Measurements from ENCODE around the gene DPH5. TPM values are rescaled to one million over a fixed set of nuclear protein-coding genes. Genes with fewer than 3 reads are reported as not detected.
"Not testable (repeated sequence)": the region's sequence is repeated elsewhere in the genome, so short reads cannot be mapped to it uniquely, and the experiment has no call there.

Gene DPH5, protein sequence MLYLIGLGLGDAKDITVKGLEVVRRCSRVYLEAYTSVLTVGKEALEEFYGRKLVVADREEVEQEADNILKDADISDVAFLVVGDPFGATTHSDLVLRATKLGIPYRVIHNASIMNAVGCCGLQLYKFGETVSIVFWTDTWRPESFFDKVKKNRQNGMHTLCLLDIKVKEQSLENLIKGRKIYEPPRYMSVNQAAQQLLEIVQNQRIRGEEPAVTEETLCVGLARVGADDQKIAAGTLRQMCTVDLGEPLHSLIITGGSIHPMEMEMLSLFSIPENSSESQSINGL
- total RNA-seq = 10 to 100 TPM; 18.4 to 42.8 TPM

DNA sequence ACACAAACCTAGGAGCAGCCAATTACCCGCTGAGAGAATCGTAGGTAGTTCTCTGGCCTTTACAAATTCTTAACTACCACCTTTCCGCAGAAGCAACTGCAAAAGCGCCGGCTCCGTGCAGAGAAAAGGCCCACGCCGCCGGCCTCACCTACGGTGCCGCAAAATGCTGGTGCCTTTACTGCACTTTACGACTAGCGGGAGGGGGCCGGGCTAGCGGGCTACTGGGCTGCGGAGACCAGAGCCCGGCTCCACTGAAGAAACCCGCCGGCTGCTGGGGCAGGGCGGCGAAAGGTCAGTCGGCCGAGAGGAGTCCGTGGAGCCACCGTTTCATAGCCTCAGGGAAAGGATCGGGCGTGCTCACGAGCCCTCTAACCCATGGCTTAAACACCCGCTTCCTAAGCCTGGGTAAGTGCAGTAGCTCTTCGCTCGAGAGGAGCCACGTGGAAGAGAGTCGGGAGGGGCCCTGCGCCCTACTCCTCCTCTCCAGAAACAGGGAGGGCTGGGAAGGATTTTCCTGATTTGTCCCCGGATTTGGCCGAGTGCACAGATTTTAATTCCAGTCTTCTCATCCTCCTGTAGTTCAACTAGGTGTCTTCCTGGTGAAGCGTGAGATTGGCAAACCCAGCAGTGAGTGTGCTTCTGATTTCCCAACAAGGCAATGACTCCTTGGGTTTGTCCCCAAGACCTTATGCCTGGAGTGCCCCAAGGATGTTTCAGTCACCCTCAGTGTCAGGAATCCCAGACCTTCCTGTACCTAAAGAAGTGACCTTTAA is at the start of gene DPH5:
Gene DPH5, minus strand, starts transcription at position 128 of the 773 bp plus-strand sequence. CDS start 341 bp downstream, outside the sequence.
- Mint-ChIP-seq H3K27me3 (no peaks in the 10 kb centered on the region), H3K4me3 (peak within 1 kb of the TSS; percentile 92), H3K27ac (peak within 1 kb of the TSS; percentile 91), H3K4me1 (peaks cover 30% of the 10 kb centered on the region), H3K36me3 (ENCODE audit: low read depth) (peaks cover 65% of the 10 kb centered on the region), H3K9me3 (no peaks in the 10 kb centered on the region)
- peak; percentile 92 for ATAC-seq (replicated peaks)

DNA sequence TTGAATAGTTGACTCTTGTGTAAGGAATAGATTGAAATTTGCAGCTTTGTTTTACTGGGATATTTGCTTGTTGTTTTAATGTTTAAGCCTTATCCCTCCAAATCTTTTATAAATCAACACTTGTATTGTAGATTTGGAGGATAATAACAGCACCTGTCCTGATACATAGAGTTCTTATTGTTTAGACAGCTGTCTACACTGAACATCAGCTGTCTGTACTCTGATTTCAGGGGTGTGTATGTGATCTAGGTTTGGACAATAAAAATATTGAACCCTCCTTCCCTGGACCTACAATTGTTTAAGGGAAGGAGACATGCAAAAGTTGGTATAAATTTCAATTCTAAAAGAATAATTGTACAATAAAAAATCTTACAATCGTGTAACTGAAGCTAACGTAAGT is 48.3 kb upstream of the DPH5 start:
- H3K4me3 Mint-ChIP-seq = no peak overlapping the region
- H3K36me3 Mint-ChIP-seq (ENCODE audit: low read depth) = peaks cover 5% of the 10 kb centered on the region
- ATAC-seq (replicated peaks) = no peak
- no peaks in the 10 kb centered on the region for H3K9me3 Mint-ChIP-seq
- no peak overlapping the region for H3K27ac Mint-ChIP-seq
- no peaks in the 10 kb centered on the region for H3K27me3 Mint-ChIP-seq
- no peaks in the 10 kb centered on the region for H3K4me1 Mint-ChIP-seq

DNA sequence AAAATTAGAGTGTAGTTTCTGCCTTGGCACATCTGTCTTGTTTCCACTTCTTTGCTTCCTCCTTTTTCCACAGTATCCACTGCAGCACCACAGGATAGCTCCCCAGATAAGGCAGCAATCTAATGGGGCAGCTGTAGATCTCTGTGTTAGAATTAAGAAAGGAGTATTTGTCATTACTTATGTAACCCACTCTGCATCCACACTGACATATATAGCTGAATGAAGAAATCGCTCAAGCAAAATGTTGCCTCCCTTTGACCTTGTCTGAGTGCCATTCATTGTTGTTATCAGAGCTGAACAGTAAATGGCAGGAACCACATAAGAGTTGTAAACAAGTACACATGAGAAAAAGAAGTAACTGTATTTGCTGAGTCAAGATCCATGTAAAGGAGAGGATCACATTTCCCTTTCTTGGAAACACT is 45.9 kb upstream of the DPH5 start:
- ATAC-seq (replicated peaks) = no peak
- Mint-ChIP-seq H3K27me3 (no peaks in the 10 kb centered on the region), H3K9me3 (no peaks in the 10 kb centered on the region), H3K4me1 (peaks cover 2% of the 10 kb centered on the region), H3K4me3 (no peak overlapping the region), H3K27ac (no peak overlapping the region), H3K36me3 (ENCODE audit: low read depth) (peaks cover 5% of the 10 kb centered on the region)

DNA sequence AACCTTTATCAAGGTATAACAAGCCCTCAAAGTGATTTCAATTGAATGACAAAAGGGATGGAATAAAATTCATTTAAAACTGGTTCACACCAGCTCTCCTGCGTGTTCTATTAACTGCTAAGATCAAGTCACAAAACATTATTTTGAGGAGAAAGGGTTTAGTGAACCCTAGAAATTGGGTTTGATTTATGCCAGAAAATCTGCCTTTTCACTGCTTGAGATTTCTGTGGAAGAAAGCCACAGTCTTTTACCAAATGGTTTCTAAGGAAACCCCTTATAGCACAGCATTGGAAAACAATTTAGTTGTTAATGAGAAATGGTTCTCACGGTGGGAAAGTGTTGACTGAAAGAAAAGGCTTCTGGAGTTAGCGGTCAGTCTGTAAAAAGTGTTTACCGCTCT is 43.6 kb upstream of the DPH5 start:
- Mint-ChIP-seq H3K9me3 (no peaks in the 10 kb centered on the region), H3K4me1 (peaks cover 6% of the 10 kb centered on the region), H3K36me3 (ENCODE audit: low read depth) (no peaks in the 10 kb centered on the region), H3K27me3 (no peaks in the 10 kb centered on the region), H3K4me3 (no peak overlapping the region), H3K27ac (no peak overlapping the region)
- ATAC-seq (replicated peaks) = no peak

DNA sequence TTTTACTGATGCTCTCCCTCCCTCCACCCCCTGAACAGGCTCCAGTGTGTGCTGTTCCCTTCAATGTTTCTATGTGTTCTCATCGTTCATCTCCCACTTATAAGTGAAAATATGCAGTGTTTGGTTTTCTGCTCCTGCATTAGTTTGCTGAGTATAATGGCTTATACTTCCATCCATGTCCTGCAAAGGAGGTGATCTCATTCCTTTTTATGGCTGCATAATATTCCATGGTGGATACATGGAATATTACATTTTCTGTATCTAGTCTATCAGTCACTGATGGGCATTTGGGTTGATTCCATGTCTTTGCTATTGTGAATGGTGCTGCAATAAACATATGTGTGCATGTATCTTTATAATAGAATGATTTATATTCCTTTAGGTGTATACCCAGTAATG is 41.4 kb upstream of the DPH5 start:
- not testable (repeated sequence) for H3K4me3 Mint-ChIP-seq; H3K27me3 Mint-ChIP-seq; H3K9me3 Mint-ChIP-seq; ATAC-seq (replicated peaks); H3K4me1 Mint-ChIP-seq; H3K27ac Mint-ChIP-seq; H3K36me3 Mint-ChIP-seq (ENCODE audit: low read depth)

DNA sequence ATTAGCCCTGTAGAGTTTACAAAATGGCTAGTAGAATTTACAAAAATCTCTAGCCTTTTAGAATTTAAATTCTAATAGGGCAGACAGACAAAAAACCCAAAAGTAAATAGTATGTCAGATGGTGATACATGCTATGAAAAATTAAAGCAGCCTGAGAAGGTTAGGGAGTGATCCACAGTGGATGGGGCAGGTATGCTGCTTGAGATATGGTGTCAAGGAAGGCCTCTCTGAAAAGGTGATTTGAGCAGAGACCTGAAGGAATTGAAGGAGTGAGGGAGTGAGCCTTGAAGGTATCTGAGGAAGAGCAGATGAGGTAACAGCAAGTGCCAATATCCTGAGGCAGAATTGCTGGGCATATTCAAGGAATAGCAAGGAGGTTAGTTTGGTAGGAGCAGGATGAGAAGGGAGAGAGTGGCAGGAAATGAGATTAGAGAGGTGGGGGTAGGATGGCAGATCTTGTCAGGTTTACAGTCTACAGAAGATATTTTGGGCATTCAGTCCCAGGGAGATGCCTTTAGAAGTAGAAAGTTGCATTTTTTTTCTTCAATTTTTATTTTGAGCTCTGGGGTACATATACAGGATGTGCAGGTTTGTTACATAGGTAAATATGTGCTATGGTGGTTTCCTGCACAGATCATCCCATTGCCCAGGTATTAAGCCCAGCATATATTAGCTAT is 40.8 kb upstream of the DPH5 start:
- no peaks in the 10 kb centered on the region for H3K9me3 Mint-ChIP-seq
- H3K36me3 Mint-ChIP-seq (ENCODE audit: low read depth) = no peaks in the 10 kb centered on the region
- H3K4me1 Mint-ChIP-seq = peaks cover 9% of the 10 kb centered on the region
- peak; percentile 14 for ATAC-seq (replicated peaks)
- peak overlapping the region; percentile 17 for H3K4me3 Mint-ChIP-seq
- H3K27me3 Mint-ChIP-seq = no peaks in the 10 kb centered on the region
- peak overlapping the region; percentile 4 for H3K27ac Mint-ChIP-seq

DNA sequence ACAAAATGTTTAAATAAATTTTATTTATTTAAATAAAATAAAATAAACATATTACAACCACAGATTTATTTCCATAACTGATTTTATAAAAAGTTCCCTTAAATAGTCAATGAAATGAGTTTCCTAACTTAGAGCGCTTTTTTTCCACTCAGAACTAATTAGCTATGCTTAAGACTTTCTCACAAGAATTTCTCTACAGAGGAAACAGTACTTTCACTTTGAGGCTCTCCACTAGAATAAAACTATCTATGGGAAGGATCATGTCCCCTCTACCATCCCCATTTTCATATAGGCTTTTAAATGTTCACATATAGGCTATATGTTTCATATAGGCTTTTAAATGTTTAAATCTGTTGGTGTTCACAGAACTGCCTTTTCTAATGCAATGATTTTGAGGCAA is 40.0 kb upstream of the DPH5 start:
- H3K27ac Mint-ChIP-seq = no peak overlapping the region

DNA sequence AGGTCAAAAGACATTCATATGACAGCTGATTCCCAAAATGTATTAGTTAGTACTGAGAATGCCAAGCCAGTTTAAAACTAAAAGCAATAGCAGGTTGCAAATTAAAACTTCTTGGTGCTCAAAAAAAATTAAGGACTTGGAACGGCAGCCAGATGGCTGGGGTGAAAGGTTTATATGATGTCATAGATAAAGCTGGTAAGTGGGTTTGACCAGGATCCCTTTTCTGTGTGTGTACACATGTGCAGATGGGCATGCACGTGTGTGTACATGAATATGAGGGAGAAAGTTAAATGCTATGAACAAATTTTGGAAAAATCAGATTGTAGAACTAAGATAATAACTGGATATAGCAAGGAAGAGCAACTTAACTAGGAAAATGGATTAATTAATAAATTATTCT is 39.1 kb upstream of the DPH5 start:
- H3K4me1 Mint-ChIP-seq = peaks cover 9% of the 10 kb centered on the region
- no peaks in the 10 kb centered on the region for H3K27me3 Mint-ChIP-seq
- ATAC-seq (replicated peaks) = no peak
- H3K27ac Mint-ChIP-seq = no peak overlapping the region
- H3K4me3 Mint-ChIP-seq = no peak overlapping the region
- no peaks in the 10 kb centered on the region for H3K9me3 Mint-ChIP-seq
- H3K36me3 Mint-ChIP-seq (ENCODE audit: low read depth) = no peaks in the 10 kb centered on the region

More for the DNA sequence above, 40.0 kb upstream of the DPH5 start:
- H3K9me3 Mint-ChIP-seq = no peaks in the 10 kb centered on the region
- H3K36me3 Mint-ChIP-seq (ENCODE audit: low read depth) = no peaks in the 10 kb centered on the region
- peaks cover 9% of the 10 kb centered on the region for H3K4me1 Mint-ChIP-seq
- ATAC-seq (replicated peaks) = no peak
- no peaks in the 10 kb centered on the region for H3K27me3 Mint-ChIP-seq
- H3K4me3 Mint-ChIP-seq = peak overlapping the region; percentile 17

DNA sequence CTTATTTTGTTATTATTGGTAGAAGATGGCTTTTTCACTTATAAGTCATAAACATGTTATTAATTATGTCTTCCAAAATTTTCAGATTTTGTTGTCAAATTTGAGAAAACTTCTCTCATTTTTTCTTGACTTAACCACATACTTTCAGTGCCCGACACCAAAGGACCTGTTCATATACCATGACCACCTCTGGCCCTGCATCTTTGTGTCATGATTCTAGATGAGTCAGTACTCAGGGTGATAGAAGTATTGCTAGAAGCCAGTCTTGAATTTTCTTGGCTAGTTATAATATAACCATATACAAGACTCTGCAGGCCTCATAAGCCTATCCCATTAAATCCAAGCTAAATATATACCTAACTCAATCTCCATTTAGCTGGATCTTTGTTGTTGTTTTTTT is 35.4 kb upstream of the DPH5 start:
- no peak for ATAC-seq (replicated peaks)

DNA sequence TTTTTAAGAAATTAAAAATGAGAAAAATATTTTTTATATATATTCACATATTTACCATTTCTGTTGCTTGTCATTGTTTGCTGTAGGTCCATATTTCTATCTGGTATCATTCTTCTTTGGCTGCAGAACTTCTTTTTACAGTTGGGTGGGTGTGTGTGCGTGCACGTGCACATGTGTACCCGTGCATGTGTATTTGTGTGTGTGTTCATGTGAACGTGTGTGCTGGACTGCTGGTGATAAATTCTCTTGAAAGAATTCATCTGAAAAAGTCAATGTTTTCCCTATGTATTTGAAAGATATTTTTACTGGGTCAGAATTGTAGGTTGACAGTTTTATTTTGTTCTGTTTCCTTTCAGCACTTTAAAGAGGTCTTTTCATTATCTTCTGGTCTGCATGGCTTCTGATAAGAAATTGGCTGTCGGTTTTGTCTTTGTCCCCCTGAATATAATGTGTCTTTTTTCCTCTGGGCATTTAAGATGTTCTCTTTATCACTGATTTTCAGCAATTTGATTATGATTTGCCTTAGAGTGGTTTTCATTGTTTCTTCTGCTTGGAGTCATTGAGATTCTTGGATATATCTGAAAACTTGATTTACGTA is 34.5 kb upstream of the DPH5 start:
- no peak for ATAC-seq (replicated peaks)
- H3K27me3 Mint-ChIP-seq = no peaks in the 10 kb centered on the region
- no peak overlapping the region for H3K27ac Mint-ChIP-seq
- H3K9me3 Mint-ChIP-seq = no peaks in the 10 kb centered on the region
- no peak overlapping the region for H3K4me3 Mint-ChIP-seq
- peaks cover 4% of the 10 kb centered on the region for H3K4me1 Mint-ChIP-seq
- H3K36me3 Mint-ChIP-seq (ENCODE audit: low read depth) = peaks cover 4% of the 10 kb centered on the region

More for the DNA sequence above, 35.4 kb upstream of the DPH5 start:
- Mint-ChIP-seq H3K36me3 (ENCODE audit: low read depth) (peaks cover 4% of the 10 kb centered on the region), H3K9me3 (no peaks in the 10 kb centered on the region), H3K4me3 (no peak overlapping the region), H3K4me1 (peaks cover 4% of the 10 kb centered on the region), H3K27me3 (no peaks in the 10 kb centered on the region), H3K27ac (no peak overlapping the region)

DNA sequence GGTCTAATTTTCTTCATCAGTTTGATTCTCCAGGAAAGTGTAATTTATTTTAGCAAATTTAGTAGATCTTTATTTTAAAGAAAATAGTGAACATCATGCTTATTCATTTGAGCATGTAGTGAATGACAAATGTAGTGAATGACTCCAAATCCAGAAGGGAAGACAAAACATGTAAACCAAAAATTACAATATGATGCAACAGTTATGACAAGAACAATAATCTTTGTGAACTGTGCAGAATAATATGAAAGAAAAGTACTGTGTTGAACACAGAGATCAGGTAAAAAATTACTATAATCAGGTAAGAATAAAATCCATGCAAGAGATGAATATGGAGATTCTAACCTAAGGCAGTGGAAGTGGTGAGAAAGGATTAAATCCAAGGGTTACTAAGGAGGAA is 30.0 kb upstream of the DPH5 start:
- Mint-ChIP-seq H3K4me1 (peaks cover 5% of the 10 kb centered on the region), H3K36me3 (ENCODE audit: low read depth) (peaks cover 4% of the 10 kb centered on the region), H3K27ac (no peak overlapping the region), H3K4me3 (no peak overlapping the region), H3K9me3 (no peaks in the 10 kb centered on the region), H3K27me3 (no peaks in the 10 kb centered on the region)
- ATAC-seq (replicated peaks) = no peak

DNA sequence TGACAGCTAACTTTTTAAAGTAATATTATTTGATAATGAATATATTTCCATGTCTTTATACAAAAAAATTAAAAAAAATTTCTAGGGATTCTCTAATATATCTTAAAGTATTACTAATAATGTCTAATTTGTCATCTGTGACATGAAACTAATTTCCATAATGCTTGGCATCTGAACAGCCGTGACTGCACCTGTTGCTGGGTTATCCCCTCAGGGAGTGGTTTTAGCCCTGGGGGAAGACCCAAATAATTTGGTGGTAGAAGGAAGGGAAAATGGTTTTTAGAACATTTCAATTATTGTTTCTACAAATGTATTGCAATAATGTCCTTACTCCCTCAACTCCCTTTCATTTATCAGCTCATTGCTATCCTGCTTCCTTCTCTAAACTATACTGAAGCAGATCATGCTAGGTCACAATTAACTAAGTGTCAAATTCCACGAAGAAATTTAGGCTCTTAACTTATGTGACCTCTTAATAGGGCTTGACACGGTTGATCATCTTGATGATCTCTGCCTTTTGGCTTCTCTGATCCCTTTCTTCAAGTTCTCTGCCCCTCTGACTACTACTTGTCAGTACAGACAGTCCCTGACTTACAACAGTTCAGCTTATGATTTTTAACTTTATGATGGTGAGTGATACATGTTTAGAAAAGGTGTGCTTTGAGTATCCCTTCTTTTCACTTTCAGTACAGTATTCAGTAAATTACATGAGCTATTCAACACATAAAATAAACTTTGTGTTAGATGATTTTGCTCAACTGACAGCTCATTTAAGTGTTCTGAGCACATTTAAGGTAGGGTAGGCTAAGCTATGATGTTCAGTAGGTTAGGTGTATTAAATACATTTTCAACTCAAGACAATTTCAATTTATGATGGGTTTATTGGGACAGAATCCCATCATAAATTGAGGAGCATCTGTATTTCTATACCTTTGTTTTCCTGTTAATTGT is 26.4 kb upstream of the DPH5 start:
- peak; percentile 82 for ATAC-seq (replicated peaks)

DNA sequence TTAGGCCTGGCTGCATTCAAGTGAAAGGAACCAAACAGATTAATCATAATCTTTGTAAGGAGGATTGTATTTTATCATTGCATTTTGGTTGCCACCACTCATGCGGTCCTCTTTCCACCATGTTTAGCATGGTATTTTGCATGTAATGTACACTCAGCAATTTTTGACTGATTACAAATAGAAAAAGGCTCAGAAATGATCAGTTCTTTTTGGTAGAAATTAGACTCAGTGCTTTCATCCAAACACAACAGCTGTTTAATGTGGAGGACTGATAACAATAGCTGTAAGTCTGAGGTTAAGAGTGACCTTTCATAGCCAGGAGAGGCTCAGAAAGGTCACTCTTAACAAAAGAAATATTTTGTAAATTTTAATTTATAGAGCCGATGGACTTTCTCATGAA is 25.3 kb upstream of the DPH5 start:
- Mint-ChIP-seq H3K4me3 (no peak overlapping the region), H3K9me3 (no peaks in the 10 kb centered on the region), H3K27ac (no peak overlapping the region), H3K36me3 (ENCODE audit: low read depth) (peaks cover 4% of the 10 kb centered on the region), H3K4me1 (peaks cover 9% of the 10 kb centered on the region), H3K27me3 (no peaks in the 10 kb centered on the region)
- no peak for ATAC-seq (replicated peaks)

More for the DNA sequence above, 26.4 kb upstream of the DPH5 start:
- H3K9me3 Mint-ChIP-seq = no peaks in the 10 kb centered on the region
- no peak overlapping the region for H3K27ac Mint-ChIP-seq
- H3K4me3 Mint-ChIP-seq = no peak overlapping the region
- H3K27me3 Mint-ChIP-seq = no peaks in the 10 kb centered on the region
- peaks cover 9% of the 10 kb centered on the region for H3K4me1 Mint-ChIP-seq
- H3K36me3 Mint-ChIP-seq (ENCODE audit: low read depth) = no peaks in the 10 kb centered on the region
